ENCODE results near the gene LY6G5C. TPM values are rescaled to one million over a fixed set of nuclear protein-coding genes. Genes with fewer than 3 reads are reported as not detected.

Gene LY6G5C
- total RNA-seq, 1 experiment from 2014 or later: not detected

DNA sequence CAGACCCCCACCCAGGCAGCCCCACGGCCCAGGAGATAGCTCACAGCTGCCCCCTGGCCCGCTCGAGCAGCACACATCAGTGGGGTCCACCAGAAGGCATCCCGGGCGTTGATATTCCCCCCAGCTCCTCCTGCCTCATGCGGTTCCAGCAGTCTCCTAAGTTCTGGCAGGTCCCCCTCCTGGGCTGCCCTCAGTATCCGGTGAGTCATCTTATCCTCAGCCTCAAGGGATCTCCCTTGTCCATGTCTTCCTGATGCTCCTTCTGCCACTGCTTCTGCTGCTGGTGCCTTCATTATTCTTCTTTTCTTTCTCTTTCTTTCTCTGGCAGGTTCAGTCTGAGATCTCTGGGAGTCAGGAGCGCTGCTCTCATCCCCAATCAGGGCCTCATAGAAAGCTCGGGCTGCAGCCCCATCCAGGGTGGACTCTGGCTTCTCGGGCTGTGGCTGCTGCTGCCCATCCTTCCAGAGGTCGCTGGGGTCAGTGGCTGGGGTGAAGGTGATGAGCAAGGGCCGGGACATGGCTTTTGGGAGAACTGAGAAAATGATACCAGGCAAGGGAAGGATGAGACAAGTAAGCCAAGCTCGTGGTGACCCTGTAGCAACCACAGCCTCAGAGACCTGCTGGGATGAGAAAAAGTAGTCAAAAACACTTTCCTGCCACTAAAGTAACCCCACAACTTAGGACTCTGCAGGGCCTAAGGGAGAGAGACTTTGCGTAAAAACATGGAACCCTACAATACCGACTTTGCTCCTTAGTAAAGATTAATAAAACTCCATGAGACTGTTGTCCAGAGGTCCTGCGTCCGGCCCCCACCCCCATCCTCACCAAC lies 16.7 kb downstream of the LY6G5C start:
- no peaks in the 10 kb centered on the region for H3K9me3 ChIP-seq (ENCODE audit: low read length)
- no peak overlapping the region for H2AFZ ChIP-seq (ENCODE audit: low read length)
- no peaks in the 10 kb centered on the region for H3K9me2 ChIP-seq (replicated peaks; ENCODE audit: insufficient read depth, low read length)
- peaks cover 41% of the 10 kb centered on the region for H3K4me1 ChIP-seq (ENCODE audit: low read length)
- H3K9ac ChIP-seq (ENCODE audit: low read length): peak overlapping the region; percentile 90
- H4K20me1 ChIP-seq (ENCODE audit: insufficient read depth, low read depth, low read length): peaks cover 9% of the 10 kb centered on the region; the same call in 1 of the 2 replicates
- peak overlapping the region; percentile 89 for H3K27ac ChIP-seq (ENCODE audit: low read length)
- peaks cover 56% of the 10 kb centered on the region for H3K79me2 ChIP-seq (ENCODE audit: low read length)
- peak overlapping the region; percentile 91 for H3K4me3 ChIP-seq (ENCODE audit: low read length)
- H3K4me2 ChIP-seq (ENCODE audit: low read depth, low read length, poor library complexity, severe bottlenecking): peak overlapping the region; percentile 89
- no peak for DNase-seq
- no peaks in the 10 kb centered on the region for H3K27me3 ChIP-seq (ENCODE audit: low read length)
- H3K36me3 ChIP-seq (ENCODE audit: insufficient read depth, low read length): peaks cover 21% of the 10 kb centered on the region

DNA sequence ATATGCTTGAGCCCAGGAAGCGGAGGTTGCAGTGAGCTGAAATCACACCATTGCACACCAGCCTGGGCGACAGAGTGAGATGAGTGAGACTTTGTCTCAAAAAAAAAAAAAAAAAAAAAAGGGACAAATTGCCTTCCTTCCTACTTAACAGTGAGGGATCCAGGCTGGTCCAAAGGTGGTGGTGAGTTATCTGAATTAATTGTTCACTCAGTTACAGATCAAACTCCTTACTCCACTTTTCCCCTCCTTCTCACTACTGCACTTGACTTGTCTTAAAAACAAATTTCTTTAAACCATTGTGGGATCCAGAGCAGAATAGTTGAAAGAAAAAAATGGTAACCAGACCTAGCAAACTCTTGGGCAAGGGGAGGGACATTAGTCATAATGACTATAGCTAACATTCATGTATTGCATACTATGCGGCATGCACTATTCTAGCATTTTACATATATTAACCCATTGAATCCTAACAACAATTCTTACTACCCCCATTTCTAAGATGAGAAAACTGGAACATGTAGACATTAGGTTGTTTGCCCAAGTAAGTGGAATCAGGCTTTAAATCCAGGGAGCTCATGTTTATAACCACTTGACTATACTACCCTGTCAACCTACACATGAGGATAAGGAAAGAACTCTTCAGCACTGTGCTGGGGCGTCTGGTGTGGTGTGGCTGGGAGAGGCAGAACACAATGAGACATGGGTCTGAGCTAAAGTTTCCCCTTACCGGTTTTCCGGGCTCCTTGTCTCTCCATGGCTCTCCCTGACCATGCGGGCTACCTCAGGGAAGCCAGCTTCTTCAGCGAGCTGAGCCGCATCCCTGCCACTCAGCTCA lies 17.5 kb downstream of the LY6G5C start:
- H3K36me3 ChIP-seq (ENCODE audit: insufficient read depth, low read length): peaks cover 12% of the 10 kb centered on the region; the same call in 1 of the 2 replicates
- DNase-seq: no peak
- H3K9ac ChIP-seq (ENCODE audit: low read length): peak overlapping the region; percentile 90
- no peaks in the 10 kb centered on the region for H3K9me2 ChIP-seq (replicated peaks; ENCODE audit: insufficient read depth, low read length)
- H3K4me1 ChIP-seq (ENCODE audit: low read length): peaks cover 49% of the 10 kb centered on the region
- peak overlapping the region; percentile 89 for H3K4me2 ChIP-seq (ENCODE audit: low read depth, low read length, poor library complexity, severe bottlenecking)
- H4K20me1 ChIP-seq (ENCODE audit: insufficient read depth, low read depth, low read length): peaks cover 8% of the 10 kb centered on the region; the same call in 1 of the 2 replicates
- peaks cover 62% of the 10 kb centered on the region for H3K79me2 ChIP-seq (ENCODE audit: low read length)
- no peaks in the 10 kb centered on the region for H3K9me3 ChIP-seq (ENCODE audit: low read length)
- H3K27ac ChIP-seq (ENCODE audit: low read length): no peak overlapping the region; the same call in 1 of the 2 replicates
- H3K4me3 ChIP-seq (ENCODE audit: low read length): peak overlapping the region; percentile 91
- no peak overlapping the region for H2AFZ ChIP-seq (ENCODE audit: low read length)
- H3K27me3 ChIP-seq (ENCODE audit: low read length): no peaks in the 10 kb centered on the region

DNA sequence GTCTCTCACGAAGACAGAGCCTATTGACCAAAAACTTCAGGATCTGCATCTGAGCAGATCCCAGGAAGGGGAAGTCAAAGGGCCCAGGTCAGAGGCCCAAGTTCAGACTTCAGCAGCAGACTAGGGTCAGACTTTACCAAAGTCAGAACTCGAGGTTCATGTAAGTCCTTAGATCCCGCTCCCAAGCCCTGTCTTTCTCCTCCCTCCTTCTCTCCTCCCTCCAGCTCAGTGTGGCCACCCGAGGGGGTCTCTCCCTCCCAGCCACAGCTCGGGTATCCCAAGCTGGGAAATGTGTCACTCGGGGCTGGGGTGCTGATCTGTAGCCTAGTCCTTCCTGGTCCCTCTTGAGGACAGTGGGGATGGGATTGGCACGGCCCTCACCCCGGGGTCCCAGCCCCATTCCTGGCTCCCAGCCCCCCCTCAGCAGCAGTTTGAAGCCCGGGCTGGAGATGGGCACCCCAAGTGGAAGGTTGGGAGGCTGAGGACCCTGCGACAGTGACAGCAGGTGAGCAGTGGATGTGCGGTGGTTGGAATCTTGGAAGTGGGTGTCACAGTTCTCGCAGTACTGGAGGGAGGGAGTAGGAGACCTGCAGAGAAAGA lies 18.6 kb downstream of the LY6G5C start:
- no peak overlapping the region for H3K9ac ChIP-seq (ENCODE audit: low read length)
- H3K79me2 ChIP-seq (ENCODE audit: low read length): peaks cover 62% of the 10 kb centered on the region
- H3K36me3 ChIP-seq (ENCODE audit: insufficient read depth, low read length): peaks cover 3% of the 10 kb centered on the region; the same call in 1 of the 2 replicates
- H3K9me2 ChIP-seq (replicated peaks; ENCODE audit: insufficient read depth, low read length): no peaks in the 10 kb centered on the region
- H3K4me1 ChIP-seq (ENCODE audit: low read length): peaks cover 53% of the 10 kb centered on the region
- H3K9me3 ChIP-seq (ENCODE audit: low read length): no peaks in the 10 kb centered on the region
- no peak for DNase-seq
- peaks cover 5% of the 10 kb centered on the region; the same call in 1 of the 2 replicates for H4K20me1 ChIP-seq (ENCODE audit: insufficient read depth, low read depth, low read length)
- no peak overlapping the region for H3K27ac ChIP-seq (ENCODE audit: low read length)
- no peak overlapping the region for H2AFZ ChIP-seq (ENCODE audit: low read length)
- H3K27me3 ChIP-seq (ENCODE audit: low read length): no peaks in the 10 kb centered on the region
- H3K4me3 ChIP-seq (ENCODE audit: low read length): no peak overlapping the region
- no peak overlapping the region for H3K4me2 ChIP-seq (ENCODE audit: low read depth, low read length, poor library complexity, severe bottlenecking)

- Histone ChIP-seq H2AFZ (ENCODE audit: low read length) (no peak overlapping the region), H3K4me3 (ENCODE audit: low read length) (peak overlapping the region; percentile 74), H3K9me2 (replicated peaks; ENCODE audit: insufficient read depth, low read length) (no peaks in the 10 kb centered on the region), H3K79me2 (ENCODE audit: low read length) (peaks cover 56% of the 10 kb centered on the region), H3K9ac (ENCODE audit: low read length) (peak overlapping the region; percentile 81; the same call in 1 of the 2 replicates), H3K27ac (ENCODE audit: low read length) (peak overlapping the region; percentile 73; the same call in 1 of the 2 replicates), H3K27me3 (ENCODE audit: low read length) (no peaks in the 10 kb centered on the region), H3K36me3 (ENCODE audit: insufficient read depth, low read length) (0 out of 2 replicates have a peak, but pooled peaks cover 3% of the 10 kb centered on the region), H4K20me1 (ENCODE audit: insufficient read depth, low read depth, low read length) (peaks cover 2% of the 10 kb centered on the region; the same call in 1 of the 2 replicates), H3K4me2 (ENCODE audit: low read depth, low read length, poor library complexity, severe bottlenecking) (peak overlapping the region; percentile 75), H3K4me1 (ENCODE audit: low read length) (peaks cover 46% of the 10 kb centered on the region), H3K9me3 (ENCODE audit: low read length) (no peaks in the 10 kb centered on the region)
- DNase-seq: peak; percentile 45
Observed at GRCh38 chr6:31661262-31662123, 19.4 kb downstream of the LY6G5C start.

- H3K36me3 ChIP-seq (ENCODE audit: insufficient read depth, low read length): 0 out of 2 replicates have a peak, but pooled peaks cover 3% of the 10 kb centered on the region
- peak; percentile 93 for DNase-seq
- no peaks in the 10 kb centered on the region for H4K20me1 ChIP-seq (ENCODE audit: insufficient read depth, low read depth, low read length)
- H2AFZ ChIP-seq (ENCODE audit: low read length): 0 out of 2 replicates have a peak within 1 kb of the TSS, but pooled peaks have one; percentile 27
- H3K4me1 ChIP-seq (ENCODE audit: low read length): peaks cover 45% of the 10 kb centered on the region
- H3K79me2 ChIP-seq (ENCODE audit: low read length): peaks cover 55% of the 10 kb centered on the region
- no peaks in the 10 kb centered on the region for H3K27me3 ChIP-seq (ENCODE audit: low read length)
- H3K9me3 ChIP-seq (ENCODE audit: low read length): no peaks in the 10 kb centered on the region
- peak within 1 kb of the TSS; percentile 74 for H3K4me3 ChIP-seq (ENCODE audit: low read length)
- H3K9ac ChIP-seq (ENCODE audit: low read length): peak within 1 kb of the TSS; percentile 81
- H3K9me2 ChIP-seq (replicated peaks; ENCODE audit: insufficient read depth, low read length): no peaks in the 10 kb centered on the region
- peak within 1 kb of the TSS; percentile 73 for H3K27ac ChIP-seq (ENCODE audit: low read length)
- peak within 1 kb of the TSS; percentile 75 for H3K4me2 ChIP-seq (ENCODE audit: low read depth, low read length, poor library complexity, severe bottlenecking)
Observed at GRCh38 chr6:31660381-31661261, 20.2 kb downstream of the LY6G5C start, which contains the start of gene C6orf47. Gene C6orf47, minus strand, starts transcription at chr6:31660778. Its CDS starts 831 bp downstream, at chr6:31659947.

GRCh38 chr6:31659649-31660380 lies 21.1 kb downstream of the LY6G5C start:
- Histone ChIP-seq H3K9ac (ENCODE audit: low read length) (peak overlapping the region; percentile 81), H2AFZ (ENCODE audit: low read length) (no peak overlapping the region), H4K20me1 (ENCODE audit: insufficient read depth, low read depth, low read length) (no peaks in the 10 kb centered on the region), H3K4me2 (ENCODE audit: low read depth, low read length, poor library complexity, severe bottlenecking) (peak overlapping the region; percentile 75), H3K27me3 (ENCODE audit: low read length) (no peaks in the 10 kb centered on the region), H3K9me3 (ENCODE audit: low read length) (no peaks in the 10 kb centered on the region), H3K36me3 (ENCODE audit: insufficient read depth, low read length) (0 out of 2 replicates have a peak, but pooled peaks cover 3% of the 10 kb centered on the region), H3K4me3 (ENCODE audit: low read length) (peak overlapping the region; percentile 74), H3K79me2 (ENCODE audit: low read length) (peaks cover 59% of the 10 kb centered on the region), H3K27ac (ENCODE audit: low read length) (peak overlapping the region; percentile 73), H3K9me2 (replicated peaks; ENCODE audit: insufficient read depth, low read length) (no peaks in the 10 kb centered on the region), H3K4me1 (ENCODE audit: low read length) (peaks cover 45% of the 10 kb centered on the region)
- peak; percentile 81 for DNase-seq
